Uterus (tissue), 4 donors: ENCODE data around the gene OR9I1. TPM values are rescaled to one million over a fixed set of nuclear protein-coding genes. Genes with fewer than 3 reads are reported as not detected.

Source experiments
- DNase-seq, 2 donors: peaks; one replicate each; pipeline ENCODE4 v3.0.0-alpha.2; 2019 to 2020
- H3K27ac ChIP-seq, 2 donors: fragments of 200-600 bp; sonication (generic); 1 replicate in 1 of 2; 2 replicates in 1 of 2; pipeline ENCODE4 v1.5.1; 2016 to 2018
- H3K27me3 ChIP-seq, 2 donors: fragments of 200-600 bp; sonication (generic); one replicate each; pipeline ENCODE4 v1.5.1; 2018 to 2019; ENCODE audit warnings: control low read depth in 1 of 2
- H3K36me3 ChIP-seq, 2 donors: fragments of 200-600 bp; sonication (generic); one replicate each; pipeline ENCODE4 v1.5.1; 2019; ENCODE audit warnings: control low read depth in 1 of 2
- H3K4me1 ChIP-seq, 2 donors: fragments of 200-600 bp; sonication (generic); one replicate each; pipeline ENCODE4 v1.5.1; 2018 to 2019; ENCODE audit warnings: control low read depth in 1 of 2
- H3K4me3 ChIP-seq, 2 donors: fragments of 200-600 bp; sonication (generic); 1 replicate in 1 of 2; 2 replicates in 1 of 2; pipeline ENCODE4 v1.5.1; 2018 to 2019; ENCODE audit warnings: mild to moderate bottlenecking in 1 of 2
- H3K9me3 ChIP-seq, 2 donors: fragments of 200-600 bp; sonication (generic); one replicate each; pipeline ENCODE4 v1.5.1; 2019; ENCODE audit warnings: control low read depth in 1 of 2
- POLR2A ChIP-seq, 2 donors: fragments of 450-650 bp; IDR thresholded peaks; one replicate each; pipeline ENCODE4 v1.6.1; 2016; ENCODE audit warnings: antibody characterized with exemption in 2 of 2, mild to moderate bottlenecking in 1 of 2, moderate library complexity in 1 of 2
- intact Hi-C: fragments of 100-400 bp; cut with DNase I; formaldehyde crosslinking; loops from one replicate; pipeline ENCODE4 v1.15.1; 2023; ENCODE audit warnings: low total_unique reads
- total RNA-seq, 4 donors: library from RNA; depleted of rRNA in 3 of 4; stranded (reverse); fragments of >200 nt in 3 of 4; gene quantifications; one replicate each; pipeline versions ENCODE4 v1.1.0 to v1.2.4, GENCODE V29; 2014 to 2023
- TF ChIP-seq, protein P1 (sequence below), 4 experiments: fragments of 200-600 bp in 2 of 4; fragments of 450-650 bp in 2 of 4; sonication (generic) in 2 of 4; IDR thresholded peaks; one replicate each; pipeline ENCODE4 v1.5.1; 2016 to 2019; ENCODE audit warnings: antibody characterized with exemption in 4 of 4, mild to moderate bottlenecking in 2 of 4, moderate library complexity in 1 of 4
- donor health status: DM: yes; HTN: yes; CAD: no.

Gene OR9I1
- total RNA-seq, 4 donors from 2014 or later: not detected

DNA sequence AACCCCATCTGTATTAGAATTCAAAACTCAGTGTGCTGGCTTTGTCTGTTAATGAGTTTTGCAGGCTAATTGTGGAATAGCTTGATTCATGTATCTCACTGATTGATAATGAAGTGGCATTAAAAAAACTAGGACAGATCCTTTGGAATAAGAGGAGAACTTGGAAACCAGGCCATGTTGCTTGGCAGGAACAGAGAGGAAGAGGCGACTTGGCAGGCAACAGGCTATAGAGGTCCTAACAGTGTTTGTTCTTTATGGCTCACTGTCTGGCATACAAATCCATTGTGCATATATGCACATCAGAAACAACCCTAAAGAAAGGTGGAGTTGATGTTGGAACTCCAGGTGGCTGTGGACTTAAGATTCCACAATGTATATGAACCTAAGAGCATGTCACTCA, 17.4 kb upstream of the OR9I1 start:
- H3K9me3 ChIP-seq: no peaks in the 10 kb centered on the region
- intact Hi-C loops: no loop called here

DNA sequence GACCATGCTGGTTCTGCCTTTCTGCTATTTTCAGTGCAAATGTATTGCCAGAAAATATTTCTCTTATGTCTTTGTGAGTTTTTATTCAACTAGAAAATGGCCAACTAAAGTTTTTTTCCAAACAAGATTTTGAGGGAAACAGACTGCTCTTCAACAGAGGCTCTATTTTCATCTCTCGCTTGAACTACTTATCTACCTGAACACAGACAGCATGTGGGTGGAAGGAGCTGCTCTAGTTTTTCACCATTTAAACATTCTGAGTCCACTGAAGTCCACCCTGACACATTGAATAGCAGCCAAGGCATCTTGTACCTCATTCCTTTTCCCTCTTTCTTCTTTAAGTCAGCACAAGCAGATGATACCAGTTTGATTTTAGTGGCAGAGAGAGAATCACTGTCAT, 9.8 kb upstream of the OR9I1 start:
- no peak for DNase-seq
- H3K4me1 ChIP-seq: no peaks in the 10 kb centered on the region
- H3K9me3 ChIP-seq: no peaks in the 10 kb centered on the region
- no peak overlapping the region for H3K4me3 ChIP-seq
- intact Hi-C loops: no loop called here
- H3K36me3 ChIP-seq: no peaks in the 10 kb centered on the region
- TF ChIP-seq, protein P1, sequence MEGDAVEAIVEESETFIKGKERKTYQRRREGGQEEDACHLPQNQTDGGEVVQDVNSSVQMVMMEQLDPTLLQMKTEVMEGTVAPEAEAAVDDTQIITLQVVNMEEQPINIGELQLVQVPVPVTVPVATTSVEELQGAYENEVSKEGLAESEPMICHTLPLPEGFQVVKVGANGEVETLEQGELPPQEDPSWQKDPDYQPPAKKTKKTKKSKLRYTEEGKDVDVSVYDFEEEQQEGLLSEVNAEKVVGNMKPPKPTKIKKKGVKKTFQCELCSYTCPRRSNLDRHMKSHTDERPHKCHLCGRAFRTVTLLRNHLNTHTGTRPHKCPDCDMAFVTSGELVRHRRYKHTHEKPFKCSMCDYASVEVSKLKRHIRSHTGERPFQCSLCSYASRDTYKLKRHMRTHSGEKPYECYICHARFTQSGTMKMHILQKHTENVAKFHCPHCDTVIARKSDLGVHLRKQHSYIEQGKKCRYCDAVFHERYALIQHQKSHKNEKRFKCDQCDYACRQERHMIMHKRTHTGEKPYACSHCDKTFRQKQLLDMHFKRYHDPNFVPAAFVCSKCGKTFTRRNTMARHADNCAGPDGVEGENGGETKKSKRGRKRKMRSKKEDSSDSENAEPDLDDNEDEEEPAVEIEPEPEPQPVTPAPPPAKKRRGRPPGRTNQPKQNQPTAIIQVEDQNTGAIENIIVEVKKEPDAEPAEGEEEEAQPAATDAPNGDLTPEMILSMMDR (IDR thresholded peaks at IDR 0.05): no peak
- TF ChIP-seq POLR2A (IDR thresholded peaks at IDR 0.05): no peak
- H3K27ac ChIP-seq: no peak overlapping the region
- H3K27me3 ChIP-seq: no peaks in the 10 kb centered on the region

More for the DNA sequence above, 17.4 kb upstream of the OR9I1 start:
- H3K4me3 ChIP-seq: no peak overlapping the region
- H3K4me1 ChIP-seq: no peaks in the 10 kb centered on the region
- TF ChIP-seq, protein P1 (IDR thresholded peaks at IDR 0.05): no peak
- no peak for TF ChIP-seq POLR2A (IDR thresholded peaks at IDR 0.05)
- DNase-seq: no peak
- no peaks in the 10 kb centered on the region for H3K36me3 ChIP-seq
- no peak overlapping the region for H3K27ac ChIP-seq
- H3K27me3 ChIP-seq: no peaks in the 10 kb centered on the region

DNA sequence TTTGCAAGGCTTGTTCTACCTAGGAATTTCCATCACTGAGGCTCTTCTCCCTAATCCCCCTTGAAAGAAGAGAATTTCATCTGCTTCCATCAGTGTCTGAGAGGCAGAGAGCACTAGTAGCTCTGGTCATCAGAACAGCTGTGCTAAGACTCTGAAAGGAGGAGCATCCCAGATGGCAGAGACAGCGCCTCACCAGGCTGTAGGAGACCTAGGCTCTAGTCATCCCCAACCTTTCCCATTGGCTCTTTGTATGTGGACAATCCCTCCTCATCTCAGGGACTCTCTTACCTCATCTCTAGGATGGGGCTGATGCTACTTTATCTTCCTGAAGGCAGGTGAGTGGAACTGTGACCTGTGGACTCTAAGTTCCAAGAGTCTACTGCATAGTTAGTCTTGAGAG, 8.8 kb upstream of the OR9I1 start:
- no peak overlapping the region for H3K4me3 ChIP-seq
- H3K9me3 ChIP-seq: no peaks in the 10 kb centered on the region
- no peaks in the 10 kb centered on the region for H3K27me3 ChIP-seq
- H3K27ac ChIP-seq: no peak overlapping the region
- no peaks in the 10 kb centered on the region for H3K4me1 ChIP-seq
- no peaks in the 10 kb centered on the region for H3K36me3 ChIP-seq
- intact Hi-C loops: no loop called here
- no peak for DNase-seq
- TF ChIP-seq, protein P1 (IDR thresholded peaks at IDR 0.05): no peak
- no peak for TF ChIP-seq POLR2A (IDR thresholded peaks at IDR 0.05)

DNA sequence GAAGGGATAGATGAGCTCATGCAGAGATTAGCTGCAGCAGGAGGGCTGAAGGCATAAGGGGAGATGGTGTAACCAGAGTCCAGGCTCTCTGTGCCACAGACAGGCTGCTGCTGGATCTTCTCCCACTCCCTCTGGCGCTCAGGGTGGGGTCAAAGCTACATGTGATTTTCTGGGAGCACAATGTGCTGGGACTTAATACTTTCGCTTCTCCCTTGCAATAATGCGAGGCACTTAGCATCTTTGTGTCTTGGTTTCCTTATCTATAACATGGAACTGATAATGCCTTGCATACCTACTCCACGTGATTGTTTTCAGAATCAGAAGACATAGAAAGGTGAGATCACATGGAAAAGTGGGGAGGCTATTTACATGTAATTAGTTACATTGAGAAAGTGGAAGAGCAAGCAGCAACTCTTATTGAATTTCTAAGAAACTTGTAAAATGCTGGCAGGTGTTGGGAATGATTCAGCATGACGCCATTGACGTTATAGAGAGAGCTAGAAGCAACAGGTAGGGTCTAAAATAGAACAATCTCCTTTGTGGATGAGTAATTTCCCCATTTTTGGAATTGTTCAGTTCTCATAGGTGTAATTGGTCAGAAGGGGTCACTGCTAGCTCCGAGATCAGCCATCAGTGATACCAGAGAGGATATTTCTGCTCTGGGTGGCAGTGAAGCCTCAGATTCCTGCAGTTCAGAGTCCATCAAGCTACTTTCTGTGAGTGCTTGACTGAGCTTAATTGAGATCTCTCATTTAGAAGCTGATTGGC, 8.2 kb upstream of the OR9I1 start:
- no peaks in the 10 kb centered on the region for H3K4me1 ChIP-seq
- no peak for TF ChIP-seq POLR2A (IDR thresholded peaks at IDR 0.05)
- TF ChIP-seq, protein P1 (IDR thresholded peaks at IDR 0.05): no peak
- intact Hi-C loops: no loop called here

DNA sequence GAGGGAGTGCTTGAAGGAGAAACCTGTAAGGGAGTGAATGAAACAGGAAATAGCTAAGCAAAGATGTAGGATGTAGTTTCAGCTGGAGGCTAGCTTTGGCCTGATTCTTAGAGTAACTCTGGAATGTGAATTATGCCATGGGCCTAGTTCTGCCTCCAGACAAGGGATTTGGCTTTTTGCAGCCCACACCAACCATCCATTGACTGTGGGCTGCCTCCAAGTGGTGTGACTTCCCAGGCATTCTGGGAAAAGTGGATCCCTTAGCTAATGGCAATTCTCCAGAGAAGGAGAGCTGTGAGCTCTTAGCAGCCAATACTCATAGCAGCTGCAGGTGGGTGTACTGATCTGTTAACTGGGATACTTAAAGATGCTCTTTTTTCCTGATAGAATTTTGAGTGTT, 2.0 kb upstream of the OR9I1 start:
- TF ChIP-seq, protein P1 (IDR thresholded peaks at IDR 0.05): no peak
- TF ChIP-seq POLR2A (IDR thresholded peaks at IDR 0.05): no peak
- H3K27me3 ChIP-seq: no peaks in the 10 kb centered on the region
- no peaks in the 10 kb centered on the region for H3K36me3 ChIP-seq
- H3K9me3 ChIP-seq: no peaks in the 10 kb centered on the region
- no peak for DNase-seq
- no peak overlapping the region for H3K27ac ChIP-seq
- intact Hi-C loops: no loop called here
- no peaks in the 10 kb centered on the region for H3K4me1 ChIP-seq
- H3K4me3 ChIP-seq: no peak overlapping the region

More for the DNA sequence above, 8.2 kb upstream of the OR9I1 start:
- DNase-seq: no peak
- H3K36me3 ChIP-seq: no peaks in the 10 kb centered on the region
- no peak overlapping the region for H3K27ac ChIP-seq
- H3K9me3 ChIP-seq: no peaks in the 10 kb centered on the region
- H3K4me3 ChIP-seq: no peak overlapping the region
- H3K27me3 ChIP-seq: no peaks in the 10 kb centered on the region
